HL-60 (cell line): ENCODE measurements around the gene FOXO1.

ENCODE experiments used
- DNase-seq, 2 experiments: peaks; one replicate each; pipeline ENCODE4 v3.0.0-alpha.2; 2010 to 2020; ENCODE audit warnings: low read depth in 1 of 2, low spot score in 1 of 2
- H3K27ac ChIP-seq: fragments of 250-450 bp; sonication (Bioruptor Pico); replicated peaks from 2 replicates; pipeline ENCODE4 v1.5.1; 2020; ENCODE audit warnings: mild to moderate bottlenecking, moderate library complexity
- H3K27me3 ChIP-seq: fragments of 250-450 bp; sonication (Bioruptor Pico); 2 replicates; pipeline ENCODE4 v1.5.1; 2021; ENCODE audit warnings: mild to moderate bottlenecking, moderate library complexity; ENCODE audit not compliant: insufficient read depth, poor library complexity, severe bottlenecking
- H3K4me3 ChIP-seq: replicated peaks from 2 replicates; pipeline ENCODE4 v1.5.1; 2011; ENCODE audit warnings: mild to moderate bottlenecking, control low read depth, low read length; ENCODE audit not compliant: insufficient read depth
- GABPA ChIP-seq: IDR thresholded peaks from 2 replicates; pipeline ENCODE4 v1.6.1; 2012; ENCODE audit warnings: low read depth
- POLR2AphosphoS5 ChIP-seq: IDR thresholded peaks from 2 replicates; pipeline ENCODE4 v1.6.1; 2012; ENCODE audit warnings: low read depth
- REST ChIP-seq: IDR thresholded peaks from 2 replicates; pipeline ENCODE4 v1.6.1; 2012; ENCODE audit warnings: low read depth; ENCODE audit not compliant: insufficient replicate concordance
- SPI1 ChIP-seq: IDR thresholded peaks from 2 replicates; pipeline ENCODE4 v1.6.1; 2012; ENCODE audit warnings: low read depth, mild to moderate bottlenecking, borderline replicate concordance
- TF ChIP-seq, protein P1 (sequence below): IDR thresholded peaks from one replicate; pipeline ENCODE4 v1.5.1; 2011; ENCODE audit warnings: low read length, control low read depth, inconsistent platforms; ENCODE audit not compliant: insufficient read depth

Gene FOXO1

DNA sequence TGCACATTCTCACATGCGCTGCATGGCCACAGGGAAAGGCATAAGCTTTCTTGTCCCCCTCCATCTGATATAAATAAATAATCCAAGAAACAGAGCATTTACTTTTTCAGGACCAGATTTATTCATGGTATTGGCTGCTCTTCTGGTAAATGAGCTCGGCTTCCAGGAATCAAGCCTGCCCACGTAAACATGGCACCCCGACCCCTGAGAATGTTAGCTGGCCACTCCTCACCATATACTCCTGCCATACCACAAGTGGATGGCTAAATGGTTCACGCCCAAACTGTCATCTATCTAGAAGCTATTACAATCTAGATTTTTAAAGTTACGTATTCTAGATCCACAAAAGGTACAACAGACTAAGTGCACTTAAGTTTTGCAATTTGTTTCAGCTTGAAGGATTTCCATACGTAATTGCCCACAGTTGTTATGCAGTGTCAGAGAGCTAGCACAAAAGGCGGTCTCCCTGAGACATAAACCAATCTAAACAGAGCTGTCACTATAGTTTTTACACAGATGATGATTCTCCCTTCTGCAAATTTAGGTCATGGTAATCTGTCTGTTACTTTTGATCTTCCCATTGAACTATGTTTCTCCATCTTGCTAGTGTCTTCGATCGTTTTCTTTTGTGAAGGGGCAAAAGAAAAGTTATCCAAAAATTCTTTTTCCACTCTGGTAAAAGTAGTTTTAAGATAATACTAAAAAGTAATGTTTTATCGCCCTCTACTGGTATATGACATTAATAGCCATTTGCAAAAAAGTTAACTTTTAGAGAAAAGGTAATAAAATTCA lies 16.2 kb upstream of the FOXO1 start:
- no peak for DNase-seq
- Histone ChIP-seq H3K27me3 (no peaks in the 10 kb centered on the region), H3K4me3 (no peak overlapping the region), H3K27ac (no peak overlapping the region)
- TF ChIP-seq POLR2AphosphoS5 (no peak), REST (no peak)
- TF ChIP-seq, protein P1, sequence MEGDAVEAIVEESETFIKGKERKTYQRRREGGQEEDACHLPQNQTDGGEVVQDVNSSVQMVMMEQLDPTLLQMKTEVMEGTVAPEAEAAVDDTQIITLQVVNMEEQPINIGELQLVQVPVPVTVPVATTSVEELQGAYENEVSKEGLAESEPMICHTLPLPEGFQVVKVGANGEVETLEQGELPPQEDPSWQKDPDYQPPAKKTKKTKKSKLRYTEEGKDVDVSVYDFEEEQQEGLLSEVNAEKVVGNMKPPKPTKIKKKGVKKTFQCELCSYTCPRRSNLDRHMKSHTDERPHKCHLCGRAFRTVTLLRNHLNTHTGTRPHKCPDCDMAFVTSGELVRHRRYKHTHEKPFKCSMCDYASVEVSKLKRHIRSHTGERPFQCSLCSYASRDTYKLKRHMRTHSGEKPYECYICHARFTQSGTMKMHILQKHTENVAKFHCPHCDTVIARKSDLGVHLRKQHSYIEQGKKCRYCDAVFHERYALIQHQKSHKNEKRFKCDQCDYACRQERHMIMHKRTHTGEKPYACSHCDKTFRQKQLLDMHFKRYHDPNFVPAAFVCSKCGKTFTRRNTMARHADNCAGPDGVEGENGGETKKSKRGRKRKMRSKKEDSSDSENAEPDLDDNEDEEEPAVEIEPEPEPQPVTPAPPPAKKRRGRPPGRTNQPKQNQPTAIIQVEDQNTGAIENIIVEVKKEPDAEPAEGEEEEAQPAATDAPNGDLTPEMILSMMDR: peak; percentile 8

DNA sequence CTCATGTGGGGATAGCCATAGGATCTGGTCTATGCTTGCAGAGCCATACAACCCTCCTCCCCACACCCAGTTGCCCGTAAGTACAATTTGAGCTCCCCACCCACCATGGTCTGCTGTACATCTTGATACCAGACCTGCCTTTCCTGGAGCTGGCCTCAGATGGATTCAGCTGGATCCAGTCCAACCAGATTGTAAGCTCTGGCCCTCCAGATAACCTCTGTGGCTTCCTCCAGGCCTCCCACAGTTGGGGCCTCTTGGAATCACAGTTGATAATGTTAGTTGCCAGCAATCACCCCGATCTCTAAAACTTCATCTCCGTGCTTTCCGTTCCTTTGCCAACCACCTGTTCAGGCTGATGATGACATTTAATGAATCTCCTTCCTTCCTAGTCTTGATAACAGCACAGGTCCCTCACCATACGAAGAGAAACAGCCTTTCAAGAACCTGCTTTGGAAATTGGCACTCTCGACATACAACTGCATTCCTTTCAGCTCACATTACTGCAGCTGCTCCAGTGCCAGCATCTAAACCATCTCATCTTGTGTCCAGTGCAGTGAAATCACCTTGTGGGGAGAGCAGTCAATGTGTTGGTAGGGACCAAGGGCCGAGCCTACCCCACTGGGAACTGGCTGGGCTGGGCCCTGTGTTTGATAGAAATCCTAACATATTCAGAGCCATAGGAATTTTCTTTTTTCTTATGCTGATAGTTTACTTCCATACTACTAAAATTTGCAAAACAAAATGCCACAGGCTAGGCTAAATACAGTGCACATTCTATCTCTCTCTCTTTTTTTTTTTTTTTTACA lies 15.1 kb upstream of the FOXO1 start:
- H3K27ac ChIP-seq: no peak overlapping the region

More for the DNA sequence above, 15.1 kb upstream of the FOXO1 start:
- no peak overlapping the region for H3K4me3 ChIP-seq
- TF ChIP-seq POLR2AphosphoS5: no peak
- TF ChIP-seq, protein P1: no peak
- TF ChIP-seq GABPA: no peak
- TF ChIP-seq SPI1: no peak
- TF ChIP-seq REST: no peak
- no peaks in the 10 kb centered on the region for H3K27me3 ChIP-seq
- DNase-seq: no peak
